Suprapubic skin (tissue), 4 donors: Measurements from ENCODE around the gene GAS6.

Experiments used
- POLR2A ChIP-seq, 2 donors: fragments of 450-650 bp; IDR thresholded peaks; one replicate each; pipeline ENCODE4 v1.6.1; 2017; ENCODE audit warnings: antibody characterized with exemption in 2 of 2, mild to moderate bottlenecking in 2 of 2, moderate library complexity in 2 of 2
- POLR2AphosphoS5 ChIP-seq, 3 donors: sonication (generic); formaldehyde crosslinking; IDR thresholded peaks; one replicate each; pipeline ENCODE4 v1.6.1; 2017; ENCODE audit warnings: antibody characterized with exemption in 3 of 3
- TF ChIP-seq, protein P1 (sequence below), 2 donors: fragments of 200-600 bp in 1 of 2; fragments of 450-650 bp in 1 of 2; sonication (generic) in 1 of 2; IDR thresholded peaks; one replicate each; pipeline ENCODE4 v1.5.1; 2016 to 2019; ENCODE audit warnings: antibody characterized with exemption in 2 of 2, mild to moderate bottlenecking in 1 of 2, moderate library complexity in 1 of 2

DNA sequence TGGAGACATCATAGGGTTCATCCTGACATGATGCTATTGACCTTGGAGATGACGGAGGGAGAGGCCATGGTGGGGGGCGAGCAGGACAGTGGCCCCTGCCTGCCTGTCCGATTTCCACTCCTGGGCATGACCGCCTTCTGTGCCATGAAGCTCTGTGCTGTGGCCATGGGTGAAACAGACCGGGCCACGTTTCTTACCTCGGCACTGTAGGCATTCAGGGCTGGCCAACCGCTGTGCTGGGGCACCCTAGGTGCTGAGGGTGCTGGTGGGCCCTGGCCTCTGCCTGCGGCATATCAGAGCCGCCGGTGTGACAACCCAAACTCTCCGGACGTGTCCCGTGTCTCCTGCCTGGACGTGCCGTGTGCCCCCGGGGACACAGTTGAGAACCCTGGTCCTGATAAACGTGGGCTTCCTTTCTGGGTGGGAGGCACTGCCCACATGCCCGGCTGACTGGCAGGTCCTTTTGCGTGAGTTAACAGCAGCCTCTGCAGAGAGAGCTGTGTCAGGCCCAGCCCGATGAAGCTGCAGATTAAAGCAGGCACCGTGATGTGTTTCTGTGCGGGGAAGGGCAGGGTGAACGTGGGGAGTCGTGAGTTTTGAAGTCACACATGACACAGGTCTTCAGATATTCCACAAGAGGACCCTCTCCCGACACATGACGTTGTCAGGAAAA lies 58.3 kb downstream of the GAS6 start:
- TF ChIP-seq, protein P1, sequence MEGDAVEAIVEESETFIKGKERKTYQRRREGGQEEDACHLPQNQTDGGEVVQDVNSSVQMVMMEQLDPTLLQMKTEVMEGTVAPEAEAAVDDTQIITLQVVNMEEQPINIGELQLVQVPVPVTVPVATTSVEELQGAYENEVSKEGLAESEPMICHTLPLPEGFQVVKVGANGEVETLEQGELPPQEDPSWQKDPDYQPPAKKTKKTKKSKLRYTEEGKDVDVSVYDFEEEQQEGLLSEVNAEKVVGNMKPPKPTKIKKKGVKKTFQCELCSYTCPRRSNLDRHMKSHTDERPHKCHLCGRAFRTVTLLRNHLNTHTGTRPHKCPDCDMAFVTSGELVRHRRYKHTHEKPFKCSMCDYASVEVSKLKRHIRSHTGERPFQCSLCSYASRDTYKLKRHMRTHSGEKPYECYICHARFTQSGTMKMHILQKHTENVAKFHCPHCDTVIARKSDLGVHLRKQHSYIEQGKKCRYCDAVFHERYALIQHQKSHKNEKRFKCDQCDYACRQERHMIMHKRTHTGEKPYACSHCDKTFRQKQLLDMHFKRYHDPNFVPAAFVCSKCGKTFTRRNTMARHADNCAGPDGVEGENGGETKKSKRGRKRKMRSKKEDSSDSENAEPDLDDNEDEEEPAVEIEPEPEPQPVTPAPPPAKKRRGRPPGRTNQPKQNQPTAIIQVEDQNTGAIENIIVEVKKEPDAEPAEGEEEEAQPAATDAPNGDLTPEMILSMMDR (IDR thresholded peaks at IDR 0.05): no peak
- no peak for TF ChIP-seq POLR2AphosphoS5 (IDR thresholded peaks at IDR 0.05)
- TF ChIP-seq POLR2A (IDR thresholded peaks at IDR 0.05): no peak
